NCI-H1105 (cell line): ENCODE results near the gene HAPSTR1.
"Not testable (repeated sequence)": the region's sequence is repeated elsewhere in the genome, so short reads cannot be mapped to it uniquely, and the experiment has no call there.

Experiments
- DNase-seq: peaks from one replicate; lab custom pipeline; 2025; lab: John Stamatoyannopoulos, UW

HAPSTR1 gene

DNA sequence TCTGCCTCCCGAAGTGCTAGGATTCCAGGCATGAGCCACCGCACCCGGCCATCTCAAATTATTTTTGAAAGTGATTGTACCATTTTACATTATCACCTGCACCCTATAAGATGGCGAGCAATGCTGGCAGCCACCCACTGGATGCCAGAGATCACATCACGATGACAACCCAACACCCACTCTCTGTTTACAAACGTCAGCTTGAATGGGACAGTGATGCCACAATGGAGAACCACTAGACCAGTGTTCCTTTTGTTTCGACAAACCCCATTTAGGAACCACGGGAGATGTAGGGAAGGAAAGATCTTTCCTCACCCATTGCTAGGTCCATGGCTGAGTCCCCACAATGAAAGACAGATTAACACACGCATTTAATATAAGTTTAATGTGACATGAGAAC lies 20.1 kb upstream of the HAPSTR1 start:
- DNase-seq = no peak

DNA sequence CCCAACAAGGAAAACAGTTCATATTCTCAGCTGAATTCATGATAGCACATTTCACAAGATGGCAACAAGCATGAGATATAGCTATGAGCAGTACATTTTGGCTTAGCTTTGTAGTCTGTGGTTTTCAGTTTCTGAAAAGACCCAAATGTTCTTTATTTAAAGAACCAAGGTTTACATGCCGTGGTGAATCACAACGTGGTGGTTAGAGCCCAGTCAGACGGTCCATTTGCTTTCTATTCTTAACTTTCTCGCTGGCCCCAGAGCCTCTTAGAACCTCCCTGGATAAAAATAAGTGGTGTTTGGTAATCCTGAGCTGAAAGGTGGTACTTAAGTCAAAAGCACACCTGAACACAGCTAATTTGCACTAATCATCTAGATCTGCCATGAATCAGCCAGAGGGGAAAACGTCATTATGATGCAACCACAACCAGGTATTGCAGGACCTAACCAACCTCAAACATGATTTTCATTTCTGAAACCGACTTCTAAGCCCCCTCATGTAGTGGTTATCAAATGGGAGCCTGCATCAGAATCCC lies 18.6 kb upstream of the HAPSTR1 start:
- no peak for DNase-seq

DNA sequence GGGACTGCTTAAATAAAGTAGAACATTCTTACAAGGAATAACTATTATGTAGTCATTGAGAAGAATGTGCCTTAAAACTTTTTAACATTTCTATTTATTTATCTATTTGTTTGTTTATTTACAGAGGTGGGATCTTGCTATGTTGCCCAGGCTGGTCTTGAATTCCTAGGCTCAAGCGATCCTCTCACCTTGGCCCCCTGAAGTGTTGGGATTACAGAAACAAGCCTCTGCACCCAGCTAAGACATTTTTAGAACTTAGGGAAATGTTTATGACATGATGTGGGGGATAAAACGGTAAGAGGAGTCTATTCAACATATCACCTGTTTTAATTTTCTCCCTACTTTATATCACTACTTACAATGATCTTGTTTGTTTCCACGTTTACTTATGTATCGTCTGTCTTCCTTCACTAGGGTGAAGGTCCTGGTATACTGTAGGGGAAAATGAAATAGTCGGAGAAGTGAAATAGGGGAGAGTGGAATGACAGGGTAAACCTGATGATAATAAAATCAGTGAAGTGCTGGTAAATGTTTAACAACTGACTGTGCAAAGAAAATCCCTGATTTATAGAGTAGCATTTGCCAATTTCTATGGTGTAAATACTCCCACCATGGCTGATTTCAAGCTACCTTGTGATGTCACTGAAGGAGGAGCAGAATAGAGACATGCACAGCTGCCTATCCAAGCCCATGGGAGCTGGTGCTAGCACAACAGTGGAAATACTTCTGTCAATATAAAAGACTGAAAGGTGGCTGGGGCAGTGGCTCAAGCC lies 16.0 kb upstream of the HAPSTR1 start:
- DNase-seq = no peak

- no peak for DNase-seq
These were observed 14.2 kb upstream of the HAPSTR1 start for GRCh38 chr16:9077091-9077809.

DNA sequence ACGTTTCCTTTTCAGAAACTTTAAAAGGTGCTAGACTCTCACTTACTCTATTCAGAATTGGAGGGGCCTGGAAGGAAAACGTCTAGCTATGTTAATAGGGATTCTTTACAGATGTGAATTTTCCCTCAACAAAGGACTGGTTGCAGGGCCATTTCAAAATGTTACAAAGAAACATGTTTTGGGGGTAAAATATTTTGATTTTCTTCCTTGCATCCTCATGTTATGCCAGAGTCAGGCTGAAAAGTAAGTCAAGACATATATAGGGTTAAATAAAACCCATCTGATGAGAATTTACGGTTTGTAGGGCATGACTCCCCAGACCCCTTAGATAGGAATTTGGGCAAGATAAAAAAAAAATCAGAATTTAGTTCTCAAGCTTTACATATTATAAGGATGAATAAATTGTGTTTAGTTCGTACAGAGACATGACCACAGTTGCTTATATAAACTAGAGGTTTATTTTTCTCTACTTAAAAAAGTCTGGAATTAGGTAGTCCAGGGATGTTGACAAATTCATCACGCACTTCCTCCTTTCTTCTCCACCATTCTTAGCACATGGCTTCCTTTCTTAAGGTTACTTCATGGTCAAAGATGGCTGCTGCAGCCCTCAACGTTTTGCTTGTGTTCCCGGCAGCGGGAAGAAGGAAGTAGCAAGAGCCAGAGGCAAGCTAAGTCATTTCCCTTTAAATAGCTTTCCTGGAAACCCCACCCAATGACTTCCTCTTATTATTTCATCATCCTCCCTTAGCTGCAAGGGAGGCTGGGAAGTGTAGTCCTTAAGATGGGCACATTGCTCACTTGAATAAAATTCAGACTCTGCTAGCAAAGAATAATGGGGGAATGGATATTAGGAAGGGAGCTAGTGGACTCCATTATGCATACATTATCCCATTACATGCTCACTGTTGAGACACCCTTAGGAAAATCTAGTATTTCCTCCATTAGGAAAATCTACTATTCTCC lies 12.7 kb upstream of the HAPSTR1 start:
- DNase-seq = not testable (repeated sequence)

- DNase-seq = no peak
These were observed 12.0 kb upstream of the HAPSTR1 start for GRCh38 chr16:9079430-9079812.

DNA sequence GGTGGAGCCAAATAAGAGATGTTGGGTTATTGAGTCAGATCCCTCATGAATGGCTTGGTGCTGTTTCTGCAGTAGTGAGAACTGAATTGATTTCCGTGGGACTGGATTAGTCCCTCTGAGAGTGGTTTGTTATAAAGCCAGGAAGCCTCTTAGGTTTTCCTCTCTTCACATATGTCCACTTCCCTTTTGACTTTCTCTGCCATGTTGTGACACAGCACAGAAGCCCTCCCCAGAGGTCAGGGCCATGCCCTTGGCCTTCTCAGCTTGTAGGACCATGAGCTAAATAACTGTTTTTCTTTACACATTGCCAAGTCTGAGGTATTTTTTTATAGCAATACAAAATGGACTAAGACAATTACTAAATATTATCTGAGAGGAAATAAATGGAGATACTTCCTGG lies 10.3 kb upstream of the HAPSTR1 start:
- no peak for DNase-seq

DNA sequence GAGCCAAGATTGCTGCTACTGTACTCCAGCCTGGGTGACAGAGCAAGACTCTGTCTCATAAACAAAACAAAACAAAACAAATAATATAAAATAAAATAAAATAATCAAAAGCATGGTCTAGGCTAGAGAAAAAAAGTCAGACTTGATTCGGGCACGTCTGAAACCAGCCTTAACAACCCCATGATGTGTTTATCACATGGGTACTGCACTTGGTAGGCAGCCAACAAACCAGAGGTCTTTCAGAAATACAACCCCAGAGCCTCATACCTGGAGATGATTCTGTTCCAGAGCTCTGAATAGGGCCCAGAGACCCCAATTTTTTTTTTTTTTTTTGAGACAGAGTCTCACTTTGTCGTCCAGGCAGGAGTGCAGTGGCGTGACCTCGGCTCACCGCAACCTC lies 9.6 kb upstream of the HAPSTR1 start:
- DNase-seq = no peak

GRCh38 chr16:9082422-9082821 lies 9.0 kb upstream of the HAPSTR1 start:
- DNase-seq = no peak

- not testable (repeated sequence) for DNase-seq
These were observed 3.7 kb upstream of the HAPSTR1 start for GRCh38 chr16:9087733-9088132.

GRCh38 chr16:9088848-9089247 lies 2.6 kb upstream of the HAPSTR1 start:
- DNase-seq = no peak

GRCh38 chr16:9089660-9090059 lies 1.8 kb upstream of the HAPSTR1 start:
- DNase-seq = no peak

GRCh38 chr16:9090101-9090959 lies 1.1 kb upstream of the HAPSTR1 start:
- DNase-seq = no peak

GRCh38 chr16:9091867-9092281 lies 430 bp downstream of the HAPSTR1 start:
- no peak for DNase-seq

DNA sequence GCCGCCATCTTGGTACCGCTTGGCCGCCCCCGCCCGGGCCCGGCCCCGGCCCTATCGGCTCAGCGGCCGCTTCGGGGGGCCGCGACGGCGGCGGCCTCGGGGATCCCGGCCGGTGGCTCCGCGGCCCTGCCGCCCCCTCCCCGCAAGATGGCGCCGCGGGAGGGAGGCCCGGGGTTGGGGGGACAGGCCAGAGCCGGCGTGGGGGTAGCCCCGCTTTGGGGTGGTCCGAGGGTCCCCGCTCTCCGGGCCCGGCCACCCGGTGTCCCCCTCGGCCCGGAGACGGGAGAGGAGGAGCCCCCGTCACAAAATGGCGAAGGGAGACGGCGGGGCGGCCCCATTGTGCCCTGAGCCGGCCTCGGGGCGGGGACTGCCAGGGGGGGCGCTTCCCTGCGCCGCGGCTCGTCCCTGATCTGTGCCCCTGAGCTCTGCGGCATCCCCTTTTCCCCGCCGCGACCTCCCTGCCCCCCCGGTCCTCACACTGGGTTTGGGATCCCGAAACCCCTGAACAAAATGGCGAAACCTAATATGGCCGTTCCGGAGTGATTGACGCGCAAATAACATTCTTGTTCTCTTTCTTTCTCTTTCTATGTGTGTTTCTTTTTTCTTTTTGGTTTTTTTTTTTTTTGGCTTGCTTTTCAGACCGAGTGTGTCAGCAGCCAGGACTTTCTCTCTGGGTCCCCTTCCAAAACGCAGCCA lies 986 bp downstream of the HAPSTR1 start:
- DNase-seq = peak; percentile 14

GRCh38 chr16:9092978-9093344 lies 1.5 kb downstream of the HAPSTR1 start:
- DNase-seq = peak; percentile 9

- DNase-seq = no peak
These were observed 2.8 kb downstream of the HAPSTR1 start for GRCh38 chr16:9094011-9094846.

DNA sequence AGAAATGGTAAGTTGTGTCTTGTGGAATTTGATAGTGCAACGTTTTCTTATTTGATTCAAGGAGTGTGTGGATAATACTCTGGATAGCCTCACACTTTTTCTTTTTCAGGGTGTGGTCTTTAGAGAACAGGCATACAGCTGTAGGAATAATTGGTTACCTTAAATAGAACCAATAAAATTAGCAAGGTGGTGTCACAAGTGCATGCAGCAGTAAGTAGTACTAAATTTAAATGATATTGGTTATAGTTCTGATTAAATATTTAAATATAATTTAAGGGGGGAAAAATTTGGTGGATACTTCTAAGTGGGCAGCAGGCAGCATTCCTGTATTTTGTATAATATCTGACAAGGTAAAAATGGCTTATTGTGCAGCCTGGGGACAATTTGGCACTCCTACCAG lies 3.7 kb downstream of the HAPSTR1 start:
- no peak for DNase-seq

DNA sequence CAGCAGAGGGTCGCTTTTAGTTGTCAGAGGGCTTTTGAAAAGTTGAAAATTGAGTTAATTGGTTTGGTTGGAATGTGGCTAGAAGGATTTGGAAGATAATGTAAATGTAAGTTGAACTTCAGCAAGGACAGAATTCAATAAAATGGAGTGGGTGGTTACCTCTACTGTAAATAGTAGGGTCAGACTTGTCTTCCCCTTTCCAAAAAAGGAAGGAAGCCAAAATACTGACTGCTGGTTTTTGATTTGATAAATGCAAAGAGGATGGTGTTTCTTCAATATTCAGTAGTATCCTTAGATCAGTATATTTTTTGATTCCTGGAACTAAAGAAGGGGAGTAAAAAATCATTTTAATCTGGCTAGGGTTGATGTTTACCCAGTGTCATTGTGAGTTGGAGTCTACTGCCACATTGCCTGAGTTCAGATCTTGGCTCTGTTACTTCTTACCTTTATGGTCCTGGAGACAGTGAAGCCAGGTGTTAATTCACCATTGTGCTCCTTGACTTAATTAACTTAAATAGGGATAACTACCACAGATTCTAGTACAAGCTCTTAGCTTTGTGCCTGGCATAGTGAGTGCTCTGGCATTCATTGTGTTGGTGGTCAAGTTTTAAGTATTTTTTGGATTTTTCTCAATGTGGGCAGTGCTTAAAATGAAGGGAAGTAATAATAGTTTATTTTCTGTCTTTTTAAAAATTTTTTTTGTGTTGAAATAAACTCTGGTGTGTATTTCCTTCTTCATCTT lies 4.4 kb downstream of the HAPSTR1 start:
- DNase-seq = no peak
